ENCODE data around the gene WDR93.

DNA sequence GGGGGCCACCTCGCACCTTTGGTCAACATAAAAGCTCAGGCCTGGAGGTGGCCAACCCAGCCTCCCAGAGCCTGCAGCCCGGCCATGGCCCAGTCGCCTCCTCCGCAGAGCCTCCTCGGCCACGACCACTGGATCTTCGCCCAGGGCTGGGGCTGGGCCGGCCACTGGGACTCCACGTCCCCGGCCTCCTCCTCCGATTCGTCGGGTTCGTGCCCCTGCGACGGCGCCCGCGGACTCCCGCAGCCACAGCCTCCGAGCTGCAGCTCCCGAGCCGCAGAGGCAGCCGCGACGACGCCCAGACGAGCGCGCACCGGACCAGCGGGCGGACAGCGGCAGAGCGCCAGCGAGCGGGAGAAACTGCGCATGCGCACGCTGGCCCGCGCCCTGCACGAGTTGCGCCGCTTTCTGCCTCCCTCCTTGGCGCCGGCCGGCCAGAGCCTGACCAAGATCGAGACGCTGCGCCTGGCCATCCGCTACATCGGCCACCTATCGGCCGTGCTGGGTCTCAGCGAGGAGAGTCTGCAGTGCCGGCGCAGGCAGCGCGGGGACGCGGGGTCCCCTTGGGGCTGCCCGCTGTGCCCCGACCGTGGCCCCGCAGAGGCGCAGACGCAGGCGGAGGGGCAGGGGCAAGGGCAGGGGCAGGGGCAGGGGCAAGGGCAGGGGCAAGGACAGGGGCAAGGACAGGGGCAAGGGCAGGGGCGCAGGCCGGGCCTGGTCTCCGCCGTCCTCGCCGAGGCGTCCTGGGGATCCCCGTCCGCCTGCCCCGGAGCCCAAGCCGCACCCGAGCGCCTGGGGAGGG, 85.9 kb downstream of the WDR93 start, which contains the start of gene MESP2:
- TF ChIP-seq GLI4 (tag by site-specific recombination; IDR thresholded peaks at IDR 0.05) (no peak), ZNF335 (tag by site-specific recombination; conservative IDR thresholded peaks at IDR 0.05) (peak; percentile 68), CTCF (tag by site-specific recombination; IDR thresholded peaks at IDR 0.05) (peak; percentile 26; the same call in 1 of the 2 replicates), ZNF280C (tag by site-specific recombination; IDR thresholded peaks at IDR 0.05) (no peak), YY2 (tag by site-specific recombination; IDR thresholded peaks at IDR 0.05) (no peak), ZNF324 (tag by site-specific recombination; IDR thresholded peaks at IDR 0.05) (no peak)
- TF ChIP-seq, protein P1, sequence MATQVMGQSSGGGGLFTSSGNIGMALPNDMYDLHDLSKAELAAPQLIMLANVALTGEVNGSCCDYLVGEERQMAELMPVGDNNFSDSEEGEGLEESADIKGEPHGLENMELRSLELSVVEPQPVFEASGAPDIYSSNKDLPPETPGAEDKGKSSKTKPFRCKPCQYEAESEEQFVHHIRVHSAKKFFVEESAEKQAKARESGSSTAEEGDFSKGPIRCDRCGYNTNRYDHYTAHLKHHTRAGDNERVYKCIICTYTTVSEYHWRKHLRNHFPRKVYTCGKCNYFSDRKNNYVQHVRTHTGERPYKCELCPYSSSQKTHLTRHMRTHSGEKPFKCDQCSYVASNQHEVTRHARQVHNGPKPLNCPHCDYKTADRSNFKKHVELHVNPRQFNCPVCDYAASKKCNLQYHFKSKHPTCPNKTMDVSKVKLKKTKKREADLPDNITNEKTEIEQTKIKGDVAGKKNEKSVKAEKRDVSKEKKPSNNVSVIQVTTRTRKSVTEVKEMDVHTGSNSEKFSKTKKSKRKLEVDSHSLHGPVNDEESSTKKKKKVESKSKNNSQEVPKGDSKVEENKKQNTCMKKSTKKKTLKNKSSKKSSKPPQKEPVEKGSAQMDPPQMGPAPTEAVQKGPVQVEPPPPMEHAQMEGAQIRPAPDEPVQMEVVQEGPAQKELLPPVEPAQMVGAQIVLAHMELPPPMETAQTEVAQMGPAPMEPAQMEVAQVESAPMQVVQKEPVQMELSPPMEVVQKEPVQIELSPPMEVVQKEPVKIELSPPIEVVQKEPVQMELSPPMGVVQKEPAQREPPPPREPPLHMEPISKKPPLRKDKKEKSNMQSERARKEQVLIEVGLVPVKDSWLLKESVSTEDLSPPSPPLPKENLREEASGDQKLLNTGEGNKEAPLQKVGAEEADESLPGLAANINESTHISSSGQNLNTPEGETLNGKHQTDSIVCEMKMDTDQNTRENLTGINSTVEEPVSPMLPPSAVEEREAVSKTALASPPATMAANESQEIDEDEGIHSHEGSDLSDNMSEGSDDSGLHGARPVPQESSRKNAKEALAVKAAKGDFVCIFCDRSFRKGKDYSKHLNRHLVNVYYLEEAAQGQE (tag by site-specific recombination; IDR thresholded peaks at IDR 0.05) = peak; percentile 73
